Upper lobe of left lung (tissue), 4 donors: ENCODE data around the gene CLASP1.

ENCODE experiments used
- POLR2A ChIP-seq, 4 donors: fragments of 450-650 bp; IDR thresholded peaks; one replicate each; pipeline ENCODE4 v1.5.1; 2016 to 2017; ENCODE audit warnings: antibody characterized with exemption in 4 of 4, mild to moderate bottlenecking in 2 of 4
- TF ChIP-seq, protein P1 (sequence below), 6 experiments: fragments of 450-650 bp in 4 of 6; fragments of 200-600 bp in 2 of 6; sonication (generic) in 2 of 6; IDR thresholded peaks; one replicate each; pipeline ENCODE4 v1.5.1; 2016 to 2019; ENCODE audit warnings: antibody characterized with exemption in 6 of 6

DNA sequence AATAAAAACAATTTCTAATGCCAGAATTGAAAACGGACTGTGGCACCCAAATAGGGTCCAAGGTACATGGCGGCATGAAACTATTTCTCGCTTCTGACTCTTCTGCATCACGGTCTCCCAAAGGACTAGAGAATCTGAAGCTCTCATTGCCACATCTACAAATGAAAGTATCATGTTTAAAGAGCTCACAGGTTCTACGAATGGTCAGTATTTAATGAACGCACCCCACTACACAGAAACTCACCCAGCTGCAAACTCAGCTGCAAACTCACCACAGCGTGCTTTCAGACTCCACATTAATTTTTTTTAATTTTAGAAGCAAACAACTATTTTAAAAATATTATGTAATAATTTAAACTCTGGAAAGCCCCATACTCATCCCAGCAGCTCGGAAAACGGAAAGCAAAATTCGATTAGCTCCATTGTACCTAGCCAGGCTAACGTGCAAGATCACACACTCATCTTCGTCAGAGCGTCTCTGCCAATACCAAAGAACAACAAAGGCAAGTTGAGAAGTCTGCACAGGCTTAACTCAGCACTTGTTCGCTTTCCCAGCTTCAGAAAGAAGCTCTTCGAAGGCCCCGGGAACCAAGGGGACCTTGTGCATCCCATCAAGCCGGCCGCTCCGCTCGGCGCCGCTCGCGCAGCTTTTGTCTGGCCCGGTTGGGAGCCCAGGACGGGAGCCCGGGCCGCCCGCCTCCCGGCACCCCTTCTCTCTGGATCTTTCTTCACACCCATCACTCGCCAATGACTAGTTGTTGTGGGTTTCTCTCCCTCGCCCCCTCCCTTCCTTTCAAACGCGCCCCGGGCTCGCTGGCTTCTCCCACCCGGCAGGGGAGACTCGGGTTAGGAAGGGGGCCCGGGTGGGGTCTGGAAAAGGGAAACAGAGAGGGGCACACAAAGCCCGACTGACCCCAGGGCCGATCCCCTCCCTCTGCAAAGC lies 785 bp downstream of the CLASP1 start:
- TF ChIP-seq, protein P1, sequence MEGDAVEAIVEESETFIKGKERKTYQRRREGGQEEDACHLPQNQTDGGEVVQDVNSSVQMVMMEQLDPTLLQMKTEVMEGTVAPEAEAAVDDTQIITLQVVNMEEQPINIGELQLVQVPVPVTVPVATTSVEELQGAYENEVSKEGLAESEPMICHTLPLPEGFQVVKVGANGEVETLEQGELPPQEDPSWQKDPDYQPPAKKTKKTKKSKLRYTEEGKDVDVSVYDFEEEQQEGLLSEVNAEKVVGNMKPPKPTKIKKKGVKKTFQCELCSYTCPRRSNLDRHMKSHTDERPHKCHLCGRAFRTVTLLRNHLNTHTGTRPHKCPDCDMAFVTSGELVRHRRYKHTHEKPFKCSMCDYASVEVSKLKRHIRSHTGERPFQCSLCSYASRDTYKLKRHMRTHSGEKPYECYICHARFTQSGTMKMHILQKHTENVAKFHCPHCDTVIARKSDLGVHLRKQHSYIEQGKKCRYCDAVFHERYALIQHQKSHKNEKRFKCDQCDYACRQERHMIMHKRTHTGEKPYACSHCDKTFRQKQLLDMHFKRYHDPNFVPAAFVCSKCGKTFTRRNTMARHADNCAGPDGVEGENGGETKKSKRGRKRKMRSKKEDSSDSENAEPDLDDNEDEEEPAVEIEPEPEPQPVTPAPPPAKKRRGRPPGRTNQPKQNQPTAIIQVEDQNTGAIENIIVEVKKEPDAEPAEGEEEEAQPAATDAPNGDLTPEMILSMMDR (IDR thresholded peaks at IDR 0.05) = no peak
- TF ChIP-seq POLR2A (IDR thresholded peaks at IDR 0.05) = peak in 1 of 4 donors; percentile 6
